ENCODE data around the gene ENHO. TPM values are rescaled to one million over a fixed set of nuclear protein-coding genes. Genes with fewer than 3 reads are reported as not detected.

The ENHO gene
- total RNA-seq, 5 donors from 2014 or later (not counting 1 experiment from before 2014, with no cell fraction given): 0.32 to 0.35 TPM; not detected in 3

- H3K27ac ChIP-seq (ENCODE audit: low read length): no peak overlapping the region
- no peak overlapping the region for H3K4me3 Mint-ChIP-seq
- ChIA-PET POLR2A (no interaction called here), CTCF (no interaction called here)
- DNase-seq: no peak
- H3K27ac Mint-ChIP-seq: no peak overlapping the region
- H3K27me3 Mint-ChIP-seq: peaks cover 18 to 26% of the 10 kb centered on the region in 2 donors
- no peaks in the 10 kb centered on the region for H3K4me1 ChIP-seq (ENCODE audit: control insufficient read depth in 1 of 2, extremely low read depth in 1 of 2, insufficient read depth in 2 of 2, low read length in 2 of 2)
- 64% methylated on average over 3 of the region's 5 CpGs for WGBS (ENCODE audit: insufficient coverage)
- no peaks in the 10 kb centered on the region for H3K9me3 Mint-ChIP-seq
- H3K36me3 Mint-ChIP-seq: no peaks in the 10 kb centered on the region
- ATAC-seq (replicated peaks in 1 of 4): no peak
- H3K4me3 ChIP-seq (ENCODE audit: control insufficient read depth in 1 of 2, extremely low read depth in 1 of 2, low read length in 1 of 2): no peak overlapping the region
- peaks cover 0 to 10% (median 0%) of the 10 kb centered on the region in 3 donors for H3K4me1 Mint-ChIP-seq
- no peaks in the 10 kb centered on the region for H3K9me3 ChIP-seq
- peaks cover 0 to 44% of the 10 kb centered on the region in 2 experiments for H3K27me3 ChIP-seq (replicated peaks in 1 of 2; ENCODE audit: control insufficient read depth in 2 of 2, extremely low read depth in 1 of 2, insufficient read depth in 2 of 2, low read length in 1 of 2)
- H3K36me3 ChIP-seq (ENCODE audit: control insufficient read depth in 2 of 2, extremely low read depth in 1 of 2, insufficient read depth in 1 of 2, low read length in 1 of 2): no peaks in the 10 kb centered on the region
These were observed 26.6 kb upstream of the ENHO start for GRCh38 chr9:34549407-34549732.

- Histone ChIP-seq H3K36me3 (ENCODE audit: control insufficient read depth in 2 of 2, extremely low read depth in 1 of 2, insufficient read depth in 1 of 2, low read length in 1 of 2) (no peaks in the 10 kb centered on the region), H3K4me3 (ENCODE audit: control insufficient read depth in 1 of 2, extremely low read depth in 1 of 2, low read length in 1 of 2) (no peak overlapping the region), H3K9me3 (no peaks in the 10 kb centered on the region), H3K27me3 (replicated peaks in 1 of 2; ENCODE audit: control insufficient read depth in 2 of 2, extremely low read depth in 1 of 2, insufficient read depth in 2 of 2, low read length in 1 of 2) (peaks cover 0 to 36% of the 10 kb centered on the region in 2 experiments), H3K27ac (ENCODE audit: low read length) (no peak overlapping the region), H3K4me1 (ENCODE audit: control insufficient read depth in 1 of 2, extremely low read depth in 1 of 2, insufficient read depth in 2 of 2, low read length in 2 of 2) (no peaks in the 10 kb centered on the region)
- H3K27ac Mint-ChIP-seq: no peak overlapping the region
- peak in 9 of 35 experiments; percentile 8 to 38 (median 23) for DNase-seq
- H3K36me3 Mint-ChIP-seq: no peaks in the 10 kb centered on the region
- 26% methylated on average over 13 of the region's 13 CpGs for WGBS (ENCODE audit: insufficient coverage)
- H3K4me1 Mint-ChIP-seq: peaks cover 0 to 10% (median 0%) of the 10 kb centered on the region in 3 donors
- ATAC-seq (replicated peaks in 1 of 4): peak in 3 of 4 experiments; percentile 48 to 53 (median 52)
- ChIA-PET POLR2A (no interaction called here), CTCF (no interaction called here)
- H3K4me3 Mint-ChIP-seq: no peak overlapping the region
- H3K27me3 Mint-ChIP-seq: peaks cover 18 to 26% of the 10 kb centered on the region in 2 donors
- no peaks in the 10 kb centered on the region for H3K9me3 Mint-ChIP-seq
These were observed 25.3 kb upstream of the ENHO start for GRCh38 chr9:34547960-34548611.

- H3K27me3 Mint-ChIP-seq: peaks cover 22 to 23% of the 10 kb centered on the region in 2 donors
- H3K4me3 Mint-ChIP-seq: no peak overlapping the region
- H3K36me3 Mint-ChIP-seq: no peaks in the 10 kb centered on the region
These were observed 24.3 kb upstream of the ENHO start for GRCh38 chr9:34546834-34547827.

GRCh38 chr9:34546102-34546833 is 23.5 kb upstream of the ENHO start:
- peaks cover 0 to 10% (median 0%) of the 10 kb centered on the region in 3 donors for H3K4me1 Mint-ChIP-seq
- POLR2A ChIA-PET: no interaction called here
- Histone ChIP-seq H3K4me3 (ENCODE audit: control insufficient read depth in 1 of 2, extremely low read depth in 1 of 2, low read length in 1 of 2) (no peak overlapping the region), H3K27me3 (replicated peaks in 1 of 2; ENCODE audit: control insufficient read depth in 2 of 2, extremely low read depth in 1 of 2, insufficient read depth in 2 of 2, low read length in 1 of 2) (peaks cover 0 to 26% of the 10 kb centered on the region in 2 experiments), H3K9me3 (no peaks in the 10 kb centered on the region), H3K27ac (ENCODE audit: low read length) (no peak overlapping the region), H3K4me1 (ENCODE audit: control insufficient read depth in 1 of 2, extremely low read depth in 1 of 2, insufficient read depth in 2 of 2, low read length in 2 of 2) (no peaks in the 10 kb centered on the region), H3K36me3 (ENCODE audit: control insufficient read depth in 2 of 2, extremely low read depth in 1 of 2, insufficient read depth in 1 of 2, low read length in 1 of 2) (no peaks in the 10 kb centered on the region)
- H3K9me3 Mint-ChIP-seq: no peaks in the 10 kb centered on the region
- DNase-seq (no peak), ATAC-seq (replicated peaks in 1 of 4) (no peak)
- H3K4me3 Mint-ChIP-seq: no peak overlapping the region
- no peaks in the 10 kb centered on the region for H3K36me3 Mint-ChIP-seq
- 91% methylated on average over 3 of the region's 7 CpGs for WGBS (ENCODE audit: insufficient coverage)
- H3K27ac Mint-ChIP-seq: no peak overlapping the region
- H3K27me3 Mint-ChIP-seq: peaks cover 23 to 26% of the 10 kb centered on the region in 2 donors
- CTCF ChIA-PET: no interaction called here

More at GRCh38 chr9:34546834-34547827, 24.3 kb upstream of the ENHO start:
- Histone ChIP-seq H3K27me3 (replicated peaks in 1 of 2; ENCODE audit: control insufficient read depth in 2 of 2, extremely low read depth in 1 of 2, insufficient read depth in 2 of 2, low read length in 1 of 2) (peaks cover 0 to 30% of the 10 kb centered on the region in 2 experiments), H3K27ac (ENCODE audit: low read length) (no peak overlapping the region), H3K36me3 (ENCODE audit: control insufficient read depth in 2 of 2, extremely low read depth in 1 of 2, insufficient read depth in 1 of 2, low read length in 1 of 2) (no peaks in the 10 kb centered on the region), H3K9me3 (no peaks in the 10 kb centered on the region), H3K4me1 (ENCODE audit: control insufficient read depth in 1 of 2, extremely low read depth in 1 of 2, insufficient read depth in 2 of 2, low read length in 2 of 2) (no peaks in the 10 kb centered on the region), H3K4me3 (ENCODE audit: control insufficient read depth in 1 of 2, extremely low read depth in 1 of 2, low read length in 1 of 2) (no peak overlapping the region)
- POLR2A ChIA-PET: no interaction called here
- Mint-ChIP-seq H3K27ac (no peak overlapping the region), H3K4me1 (peaks cover 0 to 10% (median 0%) of the 10 kb centered on the region in 3 donors), H3K9me3 (no peaks in the 10 kb centered on the region)
- peak in 2 of 4 experiments; percentile 38 to 40 for ATAC-seq (replicated peaks in 1 of 4)
- WGBS (ENCODE audit: insufficient coverage): 64% methylated on average over 11 of the region's 16 CpGs
- DNase-seq: peak in 24 of 35 experiments; percentile 9 to 59 (median 32)
- CTCF ChIA-PET: no interaction called here

GRCh38 chr9:34545497-34545896 is 22.7 kb upstream of the ENHO start:
- DNase-seq (no peak), ATAC-seq (replicated peaks in 1 of 4) (no peak)
- Histone ChIP-seq H3K4me3 (ENCODE audit: control insufficient read depth in 1 of 2, extremely low read depth in 1 of 2, low read length in 1 of 2) (no peak overlapping the region), H3K36me3 (ENCODE audit: control insufficient read depth in 2 of 2, extremely low read depth in 1 of 2, insufficient read depth in 1 of 2, low read length in 1 of 2) (no peaks in the 10 kb centered on the region), H3K27ac (ENCODE audit: low read length) (no peak overlapping the region), H3K4me1 (ENCODE audit: control insufficient read depth in 1 of 2, extremely low read depth in 1 of 2, insufficient read depth in 2 of 2, low read length in 2 of 2) (no peaks in the 10 kb centered on the region), H3K27me3 (replicated peaks in 1 of 2; ENCODE audit: control insufficient read depth in 2 of 2, extremely low read depth in 1 of 2, insufficient read depth in 2 of 2, low read length in 1 of 2) (peaks cover 0 to 27% of the 10 kb centered on the region in 2 experiments), H3K9me3 (no peaks in the 10 kb centered on the region)
- H3K4me1 Mint-ChIP-seq: peaks cover 0 to 10% (median 0%) of the 10 kb centered on the region in 3 donors
- H3K9me3 Mint-ChIP-seq: no peaks in the 10 kb centered on the region
- ChIA-PET POLR2A (no interaction called here), CTCF (no interaction called here)
- H3K4me3 Mint-ChIP-seq: no peak overlapping the region
- no peak overlapping the region for H3K27ac Mint-ChIP-seq
- H3K36me3 Mint-ChIP-seq: no peaks in the 10 kb centered on the region
- WGBS (ENCODE audit: insufficient coverage): 77% methylated on average over 6 of the region's 6 CpGs
- peaks cover 23 to 27% of the 10 kb centered on the region in 2 donors for H3K27me3 Mint-ChIP-seq

GRCh38 chr9:34544035-34544434 is 21.2 kb upstream of the ENHO start:
- ChIA-PET CTCF (interaction anchor here in 1 of 2 donors (0.6 kb wide), 1 partner anchor 139 kb away, joined by 5 read pairs; no protein-coding TSS in a partner anchor), POLR2A (no interaction called here)
- peaks cover 0 to 10% (median 0%) of the 10 kb centered on the region in 3 donors for H3K4me1 Mint-ChIP-seq
- H3K4me1 ChIP-seq (ENCODE audit: control insufficient read depth in 1 of 2, extremely low read depth in 1 of 2, insufficient read depth in 2 of 2, low read length in 2 of 2): no peaks in the 10 kb centered on the region
- no peak overlapping the region for H3K27ac ChIP-seq (ENCODE audit: low read length)
- no peak for DNase-seq
- H3K27me3 ChIP-seq (replicated peaks in 1 of 2; ENCODE audit: control insufficient read depth in 2 of 2, extremely low read depth in 1 of 2, insufficient read depth in 2 of 2, low read length in 1 of 2): peaks cover 0 to 36% of the 10 kb centered on the region in 2 experiments
- H3K9me3 ChIP-seq: no peaks in the 10 kb centered on the region
- H3K4me3 Mint-ChIP-seq: no peak overlapping the region
- ATAC-seq (replicated peaks in 1 of 4): no peak
- H3K9me3 Mint-ChIP-seq: no peaks in the 10 kb centered on the region
- H3K27ac Mint-ChIP-seq: no peak overlapping the region
- no peak overlapping the region for H3K4me3 ChIP-seq (ENCODE audit: control insufficient read depth in 1 of 2, extremely low read depth in 1 of 2, low read length in 1 of 2)
- H3K36me3 Mint-ChIP-seq: no peaks in the 10 kb centered on the region
- H3K36me3 ChIP-seq (ENCODE audit: control insufficient read depth in 2 of 2, extremely low read depth in 1 of 2, insufficient read depth in 1 of 2, low read length in 1 of 2): no peaks in the 10 kb centered on the region
- H3K27me3 Mint-ChIP-seq: peaks cover 27 to 32% of the 10 kb centered on the region in 2 donors
- 58% methylated on average over 3 of the region's 5 CpGs for WGBS (ENCODE audit: insufficient coverage)
